GM12873 (cell line): ENCODE data around the gene KCNQ1OT1.

Experiments used
- CTCF ChIP-seq: IDR thresholded peaks from 2 replicates; pipeline ENCODE4 v1.5.1; 2012; ENCODE audit warnings: low read depth, mild to moderate bottlenecking, moderate library complexity, low read length, control low read depth; ENCODE audit not compliant: insufficient read depth; ENCODE audit errors: missing control alignments

The KCNQ1OT1 gene

GRCh38 chr11:2685566-2686359 lies 14.0 kb downstream of the KCNQ1OT1 start:
- no peak for TF ChIP-seq CTCF

- no peak for TF ChIP-seq CTCF
Measured at GRCh38 chr11:2685051-2685450, 14.7 kb downstream of the KCNQ1OT1 start.

DNA sequence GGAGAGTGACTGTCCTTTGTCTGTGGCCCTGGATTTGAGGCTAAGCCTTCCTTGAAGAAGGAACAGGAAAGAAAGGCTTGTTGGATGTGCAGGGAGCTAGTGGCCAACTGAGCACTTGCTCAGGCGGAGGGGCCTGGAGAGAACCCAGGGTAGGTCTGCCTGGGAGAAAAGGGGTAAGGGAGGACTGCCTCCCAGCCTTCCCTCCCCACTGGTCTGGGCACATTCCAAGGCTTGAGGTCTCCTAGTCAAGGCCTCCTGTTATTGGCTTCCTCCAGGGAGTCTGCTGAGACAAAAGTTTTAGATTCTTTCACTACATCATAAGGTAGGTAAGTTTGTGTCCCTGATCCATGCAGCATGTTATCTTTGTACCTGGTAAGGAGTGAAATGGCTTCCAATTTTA lies 15.2 kb downstream of the KCNQ1OT1 start:
- TF ChIP-seq CTCF, result no peak

DNA sequence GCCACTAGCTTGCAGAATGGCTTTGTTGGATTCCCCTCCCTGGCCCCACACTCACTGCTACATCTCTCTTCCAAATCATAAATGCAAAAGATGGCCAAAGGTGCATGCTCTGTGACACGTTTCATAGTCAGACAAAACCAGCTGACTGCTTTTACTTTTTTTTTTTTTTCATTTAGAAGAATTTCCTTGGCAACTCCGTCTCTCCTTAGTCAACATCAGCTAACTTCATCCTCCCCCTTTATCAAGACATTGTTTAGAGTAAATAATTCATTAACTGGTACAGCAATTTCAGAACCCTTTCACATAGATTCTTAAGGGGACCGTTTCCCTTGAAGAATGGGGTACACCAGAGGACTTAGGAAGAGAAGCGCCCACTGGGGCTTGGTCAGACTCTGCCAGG lies 16.0 kb downstream of the KCNQ1OT1 start:
- no peak for TF ChIP-seq CTCF

DNA sequence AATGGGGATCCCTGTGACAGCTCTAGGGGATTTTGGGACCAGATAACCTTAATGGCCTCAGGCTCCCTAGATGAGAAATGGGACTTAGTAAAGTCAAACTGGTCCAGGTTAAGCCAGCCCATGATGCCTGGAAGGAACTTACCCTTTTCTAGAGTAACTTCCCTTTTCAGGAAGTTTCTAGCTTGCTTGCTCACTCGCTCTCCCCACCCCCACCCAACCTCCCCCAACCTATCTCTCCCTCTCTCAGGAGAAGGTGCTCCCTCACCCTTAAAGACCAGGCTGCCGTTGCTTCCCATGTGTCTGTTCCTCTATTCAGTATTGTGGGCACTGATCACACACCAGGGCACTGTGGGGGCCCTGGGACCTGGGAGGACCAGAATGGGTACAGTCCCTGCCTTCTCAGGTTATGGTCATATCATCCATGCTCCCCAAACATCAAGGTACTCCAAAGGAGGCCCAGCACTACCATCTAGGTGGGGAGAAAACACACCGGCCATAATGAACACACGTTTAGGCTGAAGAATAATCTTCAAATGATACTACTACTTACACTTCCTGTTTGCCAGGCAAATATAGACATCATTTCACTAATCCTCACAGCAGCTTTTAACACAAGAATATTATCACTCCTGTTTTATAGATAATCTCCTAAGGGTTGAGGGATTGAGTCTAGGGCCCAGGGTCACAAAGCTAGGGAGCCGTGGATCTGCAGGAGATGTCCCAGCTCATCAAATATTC lies 18.2 kb downstream of the KCNQ1OT1 start:
- no peak for TF ChIP-seq CTCF

DNA sequence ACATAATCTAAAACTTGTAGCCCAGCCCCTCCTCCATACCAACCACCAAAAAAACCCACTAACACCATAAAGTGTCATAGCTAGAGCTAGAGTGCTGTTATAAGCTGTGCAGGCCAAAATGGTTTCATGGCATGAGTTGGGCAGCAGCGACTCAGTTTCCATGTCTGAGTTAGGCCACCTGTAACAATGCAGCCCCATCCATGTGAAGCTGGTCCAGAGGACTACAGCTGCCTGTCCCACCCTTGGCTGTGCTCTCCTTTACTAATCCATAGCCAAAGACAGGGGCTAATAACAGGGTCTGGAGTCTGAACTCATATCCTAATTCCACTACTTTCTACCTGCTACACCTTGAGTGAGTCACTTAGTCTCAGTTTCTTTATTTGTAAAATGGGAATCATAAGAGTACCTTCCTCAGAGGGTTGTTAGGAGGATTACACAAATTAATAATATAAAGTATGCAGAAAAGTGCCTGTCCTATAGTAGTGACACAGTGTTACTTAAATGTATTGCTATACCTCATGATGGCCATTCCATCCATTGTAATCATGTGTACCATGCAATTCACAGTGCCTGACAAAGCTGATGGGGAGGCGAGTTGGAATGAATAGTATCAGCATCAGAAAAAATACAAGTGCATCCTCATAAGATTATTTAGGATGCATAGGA lies 20.6 kb downstream of the KCNQ1OT1 start:
- no peak for TF ChIP-seq CTCF

DNA sequence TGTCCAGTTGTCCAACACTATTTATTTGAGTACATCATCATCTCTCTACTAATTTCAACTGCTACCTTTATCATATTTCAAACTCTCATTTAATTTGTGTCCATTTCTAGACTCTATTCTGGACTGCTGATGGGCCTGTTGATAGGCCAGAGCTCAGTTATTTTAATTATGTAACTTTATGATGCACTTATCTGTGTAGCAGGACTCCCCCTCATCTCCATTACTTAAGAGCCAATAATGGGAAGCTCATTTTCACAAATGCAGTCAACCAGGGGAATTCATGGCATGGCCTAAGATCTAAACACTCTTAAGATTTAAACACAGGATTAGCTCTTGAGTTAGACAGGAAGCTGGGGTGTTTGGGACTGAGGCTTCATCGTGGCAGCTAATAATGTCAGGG lies 21.4 kb downstream of the KCNQ1OT1 start:
- TF ChIP-seq CTCF, result no peak
